IMR-90 (cell line): Measurements from ENCODE around the gene ZDHHC18.

Experiments
- POLR2A ChIP-seq: IDR thresholded peaks from 2 replicates; pipeline ENCODE4 v1.6.1; 2012; ENCODE audit warnings: mild to moderate bottlenecking, low read depth, low read length
- RFX5 ChIP-seq: IDR thresholded peaks from 2 replicates; pipeline ENCODE4 v1.8.0; 2012; ENCODE audit warnings: low read depth, mild to moderate bottlenecking, low read length, moderate library complexity
- TF ChIP-seq, protein P1 (sequence below): conservative IDR thresholded peaks from 2 replicates; pipeline ENCODE4 v1.5.1; 2012; ENCODE audit warnings: mild to moderate bottlenecking, low read depth, low read length, improper control_type of control experiment

DNA sequence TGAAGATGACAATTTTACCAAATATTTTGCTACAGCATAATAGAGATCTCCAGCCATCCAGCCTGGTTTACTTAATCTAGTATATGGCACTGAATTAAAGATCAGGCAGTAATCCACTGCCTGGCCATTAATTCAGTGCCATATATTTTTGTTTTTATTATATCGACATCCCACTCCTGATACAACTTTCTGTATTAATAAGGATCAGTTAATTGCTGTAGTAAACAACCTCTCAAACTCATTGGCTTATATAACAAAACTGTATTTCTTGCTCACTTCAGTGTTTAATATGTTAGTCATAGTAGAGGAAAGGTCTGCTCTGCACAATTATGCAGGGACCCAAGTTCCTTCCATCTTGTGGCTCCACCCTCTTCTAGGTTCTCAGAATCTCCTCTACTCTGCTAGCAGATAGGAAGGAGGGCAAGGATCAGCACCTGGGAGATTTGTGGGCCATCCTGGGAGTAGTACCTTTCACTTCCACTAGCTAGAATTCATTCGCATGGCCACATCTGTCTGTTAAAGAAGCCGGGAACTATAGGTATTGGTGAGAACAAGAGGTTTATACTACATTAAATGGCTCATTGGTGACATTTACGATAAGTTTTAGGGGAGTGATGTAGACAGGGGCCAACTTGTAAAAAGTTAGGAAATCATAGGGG is 3.6 kb upstream of the ZDHHC18 start:
- TF ChIP-seq POLR2A (no peak), RFX5 (no peak)
- TF ChIP-seq, protein P1, sequence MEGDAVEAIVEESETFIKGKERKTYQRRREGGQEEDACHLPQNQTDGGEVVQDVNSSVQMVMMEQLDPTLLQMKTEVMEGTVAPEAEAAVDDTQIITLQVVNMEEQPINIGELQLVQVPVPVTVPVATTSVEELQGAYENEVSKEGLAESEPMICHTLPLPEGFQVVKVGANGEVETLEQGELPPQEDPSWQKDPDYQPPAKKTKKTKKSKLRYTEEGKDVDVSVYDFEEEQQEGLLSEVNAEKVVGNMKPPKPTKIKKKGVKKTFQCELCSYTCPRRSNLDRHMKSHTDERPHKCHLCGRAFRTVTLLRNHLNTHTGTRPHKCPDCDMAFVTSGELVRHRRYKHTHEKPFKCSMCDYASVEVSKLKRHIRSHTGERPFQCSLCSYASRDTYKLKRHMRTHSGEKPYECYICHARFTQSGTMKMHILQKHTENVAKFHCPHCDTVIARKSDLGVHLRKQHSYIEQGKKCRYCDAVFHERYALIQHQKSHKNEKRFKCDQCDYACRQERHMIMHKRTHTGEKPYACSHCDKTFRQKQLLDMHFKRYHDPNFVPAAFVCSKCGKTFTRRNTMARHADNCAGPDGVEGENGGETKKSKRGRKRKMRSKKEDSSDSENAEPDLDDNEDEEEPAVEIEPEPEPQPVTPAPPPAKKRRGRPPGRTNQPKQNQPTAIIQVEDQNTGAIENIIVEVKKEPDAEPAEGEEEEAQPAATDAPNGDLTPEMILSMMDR = no peak
